HepG2 (cell line): ENCODE measurements around the gene MTREX. TPM values are rescaled to one million over a fixed set of nuclear protein-coding genes. Genes with fewer than 3 reads are reported as not detected.

Source experiments
- CBX1 ChIP-seq: IDR thresholded peaks from one replicate; pipeline ENCODE4 v1.6.1; 2016; ENCODE audit warnings: antibody characterized with exemption, low read depth
- CREB3 ChIP-seq: sonication (generic); formaldehyde crosslinking; IDR thresholded peaks from 2 replicates; pipeline ENCODE4 v1.5.0; 2020; ENCODE audit warnings: missing genetic modification reagents
- RAD21 ChIP-seq: fragments of 450-650 bp; formaldehyde crosslinking; IDR thresholded peaks from 2 replicates; pipeline ENCODE4 v1.5.0; 2020; ENCODE audit warnings: mild to moderate bottlenecking
- SNAI1 ChIP-seq: sonication (generic); formaldehyde crosslinking; IDR thresholded peaks from 2 replicates; pipeline ENCODE4 v1.5.0; 2020; ENCODE audit warnings: mild to moderate bottlenecking, missing genetic modification reagents, borderline replicate concordance
- WIZ ChIP-seq: sonication (generic); formaldehyde crosslinking; IDR thresholded peaks from 2 replicates; pipeline ENCODE4 v1.5.1; 2020; ENCODE audit warnings: mild to moderate bottlenecking, missing genetic modification reagents
- ZBTB40 ChIP-seq, 2 experiments: fragments of 450-650 bp in 1 of 2; sonication (generic) in 1 of 2; formaldehyde crosslinking in 1 of 2; IDR thresholded peaks; 2 replicates each; pipeline versions ENCODE4 v1.6.1 to v1.8.0; 2016 to 2022; ENCODE audit warnings: antibody characterized with exemption in 1 of 2, mild to moderate bottlenecking in 1 of 2, missing genetic modification reagents in 1 of 2
- ZNF879 ChIP-seq: sonication (generic); formaldehyde crosslinking; IDR thresholded peaks from 2 replicates; pipeline ENCODE4 v1.8.1; 2023; ENCODE audit warnings: missing genetic modification reagents
- polyA plus RNA-seq, 8 experiments: library from polyadenylated mRNA; depleted of rRNA in 3 of 8; stranded (reverse) in 7 of 8; unstranded in 1 of 8; fragments of >200 nt; fragmentation: Illumina TruSeq in 4 of 8; extraction: Trizol in 4 of 8; gene quantifications; 2 replicates each; pipeline versions ENCODE4 v1.2.1 to v1.2.3, GENCODE V29; 2011 to 2016; ENCODE audit warnings: low read depth in 4 of 8, missing spikeins in 1 of 8, mixed read lengths in 1 of 8; ENCODE audit not compliant: insufficient read depth in 1 of 8
- total RNA-seq, 5 experiments: library from RNA; depleted of rRNA; stranded (reverse); fragments of >200 nt; fragmentation: Illumina TruSeq; extraction: Trizol; gene quantifications; 2 replicates each; pipeline ENCODE4 v1.2.3, GENCODE V29; 2016; ENCODE audit warnings: low read depth in 1 of 5

Gene MTREX
- total and polyA plus RNA-seq, 2 of the 13 experiments (the other 11 are each of a cell fraction or from before 2014, with no cell fraction given): 16.4 to 91.5 TPM

- TF ChIP-seq ZBTB40 (IDR thresholded peaks at IDR 0.05) (no peak), ZBTB40 (CRISPR knock-in tag; IDR thresholded peaks at IDR 0.05) (no peak), CREB3 (no peak), SNAI1 (CRISPR knock-in tag) (no peak), RAD21 (no peak), WIZ (CRISPR knock-in tag) (no peak), ZNF879 (CRISPR knock-in tag) (no peak), CBX1 (no peak)
- TF ChIP-seq, all 625 proteins: peak for 0
Observed at GRCh38 chr5:55305345-55305744, 2.4 kb upstream of the MTREX start (continued).
